HEK293 (cell line): Measurements from ENCODE around the gene FLVCR1.

Experiments
- CTCF ChIA-PET: fragments of 350-600 bp; formaldehyde crosslinking; extraction: SDS; loops from one replicate; lab custom pipeline; 2021; ENCODE audit warnings: antibody characterized with exemption; lab: Yijun Ruan, JAX
- POLR2A ChIA-PET: fragments of 300-600 bp; formaldehyde crosslinking; extraction: SDS; loops from one replicate; lab custom pipeline; 2020; ENCODE audit warnings: antibody characterized with exemption, inconsistent platforms; lab: Yijun Ruan, JAX
- H3K27ac ChIP-seq: fragments of 200-500 bp; sonication (Bioruptor generic); 2 replicates; pipeline ENCODE4 v1.5.1; 2014; ENCODE audit warnings: low read depth, low read length, control low read depth, inconsistent platforms; ENCODE audit errors: extremely low read depth
- H3K36me3 ChIP-seq, 2 experiments: fragments of 200-500 bp in 1 of 2; sonication (Bioruptor generic) in 1 of 2; 1 replicate in 1 of 2; 2 replicates in 1 of 2; pipeline ENCODE4 v1.5.1; 2014 to 2017; ENCODE audit warnings: inconsistent platforms in 2 of 2, low read length in 2 of 2; ENCODE audit not compliant: control insufficient read depth in 2 of 2, insufficient read depth in 1 of 2
- H3K4me1 ChIP-seq: fragments of 200-500 bp; sonication (Bioruptor generic); 2 replicates; pipeline ENCODE4 v1.5.1; 2014; ENCODE audit warnings: mild to moderate bottlenecking, low read length, inconsistent platforms; ENCODE audit not compliant: control insufficient read depth, insufficient read depth
- H3K4me3 ChIP-seq: 2 replicates; pipeline ENCODE4 v1.5.1; 2011; ENCODE audit warnings: low read depth, mild to moderate bottlenecking, control low read depth, low read length, moderate library complexity
- H3K9me3 ChIP-seq: fragments of 200-500 bp; sonication (Bioruptor generic); 2 replicates; pipeline ENCODE4 v1.5.1; 2014; ENCODE audit warnings: low read depth, low read length, inconsistent platforms; ENCODE audit not compliant: control insufficient read depth, insufficient read depth
- GFI1B ChIP-seq: fragments of 450-650 bp; formaldehyde crosslinking; IDR thresholded peaks from 2 replicates; pipeline ENCODE4 v1.5.1; 2016; ENCODE audit warnings: missing biosample characterization, missing genetic modification characterization
- HOXA7 ChIP-seq: sonication (generic); formaldehyde crosslinking; IDR thresholded peaks from 2 replicates; pipeline ENCODE4 v1.8.1; 2022; ENCODE audit warnings: missing genetic modification reagents, borderline replicate concordance
- OVOL3 ChIP-seq: fragments of 450-650 bp; formaldehyde crosslinking; IDR thresholded peaks from 2 replicates; pipeline ENCODE4 v1.5.1; 2016; ENCODE audit warnings: missing biosample characterization, missing genetic modification characterization
- SALL2 ChIP-seq: fragments of 450-650 bp; formaldehyde crosslinking; IDR thresholded peaks from 2 replicates; pipeline ENCODE4 v1.5.0; 2017; ENCODE audit warnings: missing biosample characterization, mild to moderate bottlenecking, missing genetic modification characterization, borderline replicate concordance
- ZBTB20 ChIP-seq: fragments of 450-650 bp; formaldehyde crosslinking; IDR thresholded peaks from 2 replicates; pipeline ENCODE4 v1.5.1; 2016; ENCODE audit warnings: missing biosample characterization, missing genetic modification characterization
- ZEB2 ChIP-seq: fragments of 450-650 bp; formaldehyde crosslinking; IDR thresholded peaks from 2 replicates; pipeline ENCODE4 v1.5.1; 2016; ENCODE audit warnings: missing biosample characterization, missing genetic modification characterization
- ZFP41 ChIP-seq: fragments of 450-650 bp; formaldehyde crosslinking; IDR thresholded peaks from 2 replicates; pipeline ENCODE4 v1.5.1; 2016; ENCODE audit warnings: missing biosample characterization, missing genetic modification characterization, borderline replicate concordance
- ZNF16 ChIP-seq: fragments of 450-650 bp; formaldehyde crosslinking; IDR thresholded peaks from 2 replicates; pipeline ENCODE4 v1.5.1; 2016; ENCODE audit warnings: low read depth, missing biosample characterization, missing genetic modification characterization
- ZNF174 ChIP-seq: fragments of 450-650 bp; formaldehyde crosslinking; IDR thresholded peaks from 2 replicates; pipeline ENCODE4 v1.5.0; 2017; ENCODE audit warnings: missing biosample characterization, mild to moderate bottlenecking, missing genetic modification characterization
- ZNF248 ChIP-seq: fragments of 450-650 bp; formaldehyde crosslinking; IDR thresholded peaks from 2 replicates; pipeline ENCODE4 v1.5.1; 2017; ENCODE audit warnings: missing biosample characterization, missing genetic modification characterization
- ZNF311 ChIP-seq: fragments of 450-650 bp; formaldehyde crosslinking; IDR thresholded peaks from 2 replicates; pipeline ENCODE4 v1.5.1; 2017; ENCODE audit warnings: missing biosample characterization, missing genetic modification characterization, borderline replicate concordance
- ZNF423 ChIP-seq: fragments of 450-650 bp; formaldehyde crosslinking; IDR thresholded peaks from 2 replicates; pipeline ENCODE4 v1.5.1; 2016; ENCODE audit warnings: missing biosample characterization, missing genetic modification characterization
- ZNF548 ChIP-seq: fragments of 450-650 bp; formaldehyde crosslinking; IDR thresholded peaks from 2 replicates; pipeline ENCODE4 v1.5.1; 2016; ENCODE audit warnings: missing biosample characterization, missing genetic modification characterization
- ZNF560 ChIP-seq: fragments of 450-650 bp; formaldehyde crosslinking; IDR thresholded peaks from 2 replicates; pipeline ENCODE4 v1.5.1; 2017; ENCODE audit warnings: missing biosample characterization, missing genetic modification characterization, borderline replicate concordance
- ZNF561 ChIP-seq: fragments of 450-650 bp; IDR thresholded peaks from 2 replicates; pipeline ENCODE4 v1.5.1; 2018; ENCODE audit warnings: missing biosample characterization, missing genetic modification characterization, borderline replicate concordance
- ZNF670 ChIP-seq: fragments of 450-650 bp; formaldehyde crosslinking; IDR thresholded peaks from 2 replicates; pipeline ENCODE4 v1.5.1; 2016; ENCODE audit warnings: missing biosample characterization, missing genetic modification characterization, low read depth
- ZNF768 ChIP-seq: fragments of 450-650 bp; formaldehyde crosslinking; IDR thresholded peaks from 2 replicates; pipeline ENCODE4 v1.5.1; 2018; ENCODE audit warnings: missing biosample characterization, mild to moderate bottlenecking, missing genetic modification characterization
- ZSCAN16 ChIP-seq: fragments of 450-650 bp; formaldehyde crosslinking; IDR thresholded peaks from 2 replicates; pipeline ENCODE4 v1.5.1; 2016; ENCODE audit warnings: missing biosample characterization, missing genetic modification characterization
- TF ChIP-seq, protein P1 (sequence below): fragments of 450-650 bp; formaldehyde crosslinking; IDR thresholded peaks from 2 replicates; pipeline ENCODE4 v1.5.1; 2016; ENCODE audit warnings: missing biosample characterization, missing genetic modification characterization
- TF ChIP-seq, protein P2 (sequence below): fragments of 450-650 bp; formaldehyde crosslinking; conservative IDR thresholded peaks from 2 replicates; pipeline ENCODE4 v1.5.1; 2016; ENCODE audit warnings: low read depth, missing biosample characterization, missing genetic modification characterization
- TF ChIP-seq, protein P3 (sequence below): fragments of 450-650 bp; formaldehyde crosslinking; IDR thresholded peaks from 2 replicates; pipeline ENCODE4 v1.5.1; 2016; ENCODE audit warnings: missing biosample characterization, missing genetic modification characterization
- TF ChIP-seq, protein P4 (sequence below): fragments of 450-650 bp; formaldehyde crosslinking; IDR thresholded peaks from 2 replicates; pipeline ENCODE4 v1.5.1; 2017; ENCODE audit warnings: missing biosample characterization, mild to moderate bottlenecking, missing genetic modification characterization, moderate library complexity

Gene FLVCR1

DNA sequence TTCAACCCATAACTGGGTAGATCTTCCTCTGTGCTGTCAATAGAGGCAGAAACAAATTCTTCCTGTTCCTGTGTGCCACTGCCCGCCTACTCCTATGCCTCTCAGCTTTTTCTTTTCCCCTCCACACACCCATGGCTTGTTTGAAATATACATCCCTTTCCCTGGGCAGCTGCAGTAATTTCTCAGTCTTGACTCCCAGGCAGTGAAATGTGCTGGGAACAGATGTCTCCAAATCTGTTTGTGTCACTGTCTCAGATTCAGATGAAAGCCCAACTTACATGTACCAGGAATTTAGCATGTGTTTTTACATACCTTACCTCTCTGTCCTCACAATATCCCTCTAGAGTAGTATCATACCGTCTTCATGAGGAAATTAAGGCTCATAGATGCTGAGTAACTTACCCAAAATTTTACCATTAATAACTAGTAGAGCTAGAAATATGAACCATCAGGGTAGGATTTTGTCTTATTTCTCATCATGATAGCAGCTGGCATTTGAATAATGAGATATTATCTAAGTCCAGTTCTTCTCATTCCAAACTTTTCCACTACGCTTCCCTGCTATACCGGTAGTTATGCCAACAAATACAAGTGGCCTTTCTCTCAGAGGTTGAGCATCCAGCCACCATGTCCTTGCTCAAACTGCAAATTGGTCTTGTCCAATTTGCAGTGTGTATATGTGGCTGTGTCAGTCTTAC is 87.5 kb downstream of the FLVCR1 start:
- H3K36me3 ChIP-seq: no peaks in the 10 kb centered on the region
- H3K4me1 ChIP-seq: no peaks in the 10 kb centered on the region
- no peaks in the 10 kb centered on the region for H3K9me3 ChIP-seq
- H3K4me3 ChIP-seq: no peak overlapping the region
- POLR2A ChIA-PET: interaction anchor here (0.6 kb wide), 1 partner anchor 12 kb away, joined by 5 read pairs; no protein-coding TSS in a partner anchor
- no peak overlapping the region for H3K27ac ChIP-seq
- TF ChIP-seq ZSCAN16 (tag by site-specific recombination): no peak
- no peak for TF ChIP-seq HOXA7
- no peak for TF ChIP-seq ZNF768 (tag by site-specific recombination)
- TF ChIP-seq, protein P1, sequence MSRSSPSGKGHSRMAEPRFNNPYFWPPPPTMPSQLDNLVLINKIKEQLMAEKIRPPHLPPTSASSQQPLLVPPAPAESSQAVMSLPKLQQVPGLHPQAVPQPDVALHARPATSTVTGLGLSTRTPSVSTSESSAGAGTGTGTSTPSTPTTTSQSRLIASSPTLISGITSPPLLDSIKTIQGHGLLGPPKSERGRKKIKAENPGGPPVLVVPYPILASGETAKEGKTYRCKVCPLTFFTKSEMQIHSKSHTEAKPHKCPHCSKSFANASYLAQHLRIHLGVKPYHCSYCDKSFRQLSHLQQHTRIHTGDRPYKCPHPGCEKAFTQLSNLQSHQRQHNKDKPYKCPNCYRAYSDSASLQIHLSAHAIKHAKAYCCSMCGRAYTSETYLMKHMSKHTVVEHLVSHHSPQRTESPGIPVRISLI: no peak
- no peak for TF ChIP-seq ZEB2 (tag by site-specific recombination)
- no peak for TF ChIP-seq ZNF423
- no peak for TF ChIP-seq ZNF670 (tag by site-specific recombination)
- TF ChIP-seq, all 188 proteins: peak for 0
- CTCF ChIA-PET: interaction anchor here (0.7 kb wide), 1 partner anchor 49 kb away, joined by 3 read pairs; no protein-coding TSS in a partner anchor

DNA sequence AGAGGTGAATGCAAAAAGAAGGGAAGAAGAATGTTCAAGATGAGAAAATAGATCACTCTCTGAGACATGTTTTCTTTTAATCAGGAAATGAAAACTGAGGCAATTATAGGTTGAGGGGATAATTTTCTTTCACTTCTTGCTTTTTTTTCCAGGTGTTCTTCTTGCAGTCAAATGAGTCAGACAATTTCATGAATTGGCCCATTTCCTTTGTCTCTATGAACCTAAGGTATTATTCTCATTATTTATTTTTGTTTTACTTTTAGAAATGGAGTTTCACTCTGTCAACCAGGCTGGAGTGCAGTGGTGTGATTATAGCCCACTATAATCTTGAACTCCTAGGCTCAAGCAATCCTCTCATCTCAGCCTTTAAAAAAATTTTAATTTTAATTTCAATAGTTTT is 88.8 kb downstream of the FLVCR1 start:
- no peaks in the 10 kb centered on the region for H3K36me3 ChIP-seq
- H3K4me1 ChIP-seq: no peaks in the 10 kb centered on the region
- TF ChIP-seq ZFP41 (tag by site-specific recombination) (no peak), ZNF16 (tag by site-specific recombination) (no peak), ZNF311 (tag by site-specific recombination) (no peak), HOXA7 (no peak), ZBTB20 (tag by site-specific recombination) (no peak), ZNF560 (tag by site-specific recombination) (no peak), ZNF248 (tag by site-specific recombination) (no peak), GFI1B (tag by site-specific recombination) (no peak), SALL2 (tag by site-specific recombination) (no peak), ZNF548 (tag by site-specific recombination) (no peak), ZNF561 (tag by site-specific recombination) (no peak), ZNF174 (tag by site-specific recombination) (no peak), OVOL3 (tag by site-specific recombination) (no peak)
- TF ChIP-seq, protein P2, sequence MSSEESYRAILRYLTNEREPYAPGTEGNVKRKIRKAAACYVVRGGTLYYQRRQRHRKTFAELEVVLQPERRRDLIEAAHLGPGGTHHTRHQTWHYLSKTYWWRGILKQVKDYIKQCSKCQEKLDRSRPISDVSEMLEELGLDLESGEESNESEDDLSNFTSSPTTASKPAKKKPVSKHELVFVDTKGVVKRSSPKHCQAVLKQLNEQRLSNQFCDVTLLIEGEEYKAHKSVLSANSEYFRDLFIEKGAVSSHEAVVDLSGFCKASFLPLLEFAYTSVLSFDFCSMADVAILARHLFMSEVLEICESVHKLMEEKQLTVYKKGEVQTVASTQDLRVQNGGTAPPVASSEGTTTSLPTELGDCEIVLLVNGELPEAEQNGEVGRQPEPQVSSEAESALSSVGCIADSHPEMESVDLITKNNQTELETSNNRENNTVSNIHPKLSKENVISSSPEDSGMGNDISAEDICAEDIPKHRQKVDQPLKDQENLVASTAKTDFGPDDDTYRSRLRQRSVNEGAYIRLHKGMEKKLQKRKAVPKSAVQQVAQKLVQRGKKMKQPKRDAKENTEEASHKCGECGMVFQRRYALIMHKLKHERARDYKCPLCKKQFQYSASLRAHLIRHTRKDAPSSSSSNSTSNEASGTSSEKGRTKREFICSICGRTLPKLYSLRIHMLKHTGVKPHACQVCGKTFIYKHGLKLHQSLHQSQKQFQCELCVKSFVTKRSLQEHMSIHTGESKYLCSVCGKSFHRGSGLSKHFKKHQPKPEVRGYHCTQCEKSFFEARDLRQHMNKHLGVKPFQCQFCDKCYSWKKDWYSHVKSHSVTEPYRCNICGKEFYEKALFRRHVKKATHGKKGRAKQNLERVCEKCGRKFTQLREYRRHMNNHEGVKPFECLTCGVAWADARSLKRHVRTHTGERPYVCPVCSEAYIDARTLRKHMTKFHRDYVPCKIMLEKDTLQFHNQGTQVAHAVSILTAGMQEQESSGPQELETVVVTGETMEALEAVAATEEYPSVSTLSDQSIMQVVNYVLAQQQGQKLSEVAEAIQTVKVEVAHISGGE (tag by site-specific recombination): no peak
- TF ChIP-seq, protein P3, sequence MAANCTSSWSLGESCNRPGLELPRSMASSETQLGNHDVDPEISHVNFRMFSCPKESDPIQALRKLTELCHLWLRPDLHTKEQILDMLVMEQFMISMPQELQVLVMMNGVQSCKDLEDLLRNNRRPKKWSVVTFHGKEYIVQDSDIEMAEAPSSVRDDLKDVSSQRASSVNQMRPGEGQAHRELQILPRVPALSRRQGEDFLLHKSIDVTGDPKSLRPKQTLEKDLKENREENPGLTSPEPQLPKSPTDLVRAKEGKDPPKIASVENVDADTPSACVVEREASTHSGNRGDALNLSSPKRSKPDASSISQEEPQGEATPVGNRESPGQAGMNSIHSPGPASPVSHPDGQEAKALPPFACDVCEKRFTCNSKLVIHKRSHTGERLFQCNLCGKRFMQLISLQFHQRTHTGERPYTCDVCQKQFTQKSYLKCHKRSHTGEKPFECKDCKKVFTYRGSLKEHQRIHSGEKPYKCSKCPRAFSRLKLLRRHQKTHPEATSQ (tag by site-specific recombination): no peak
- TF ChIP-seq, protein P4, sequence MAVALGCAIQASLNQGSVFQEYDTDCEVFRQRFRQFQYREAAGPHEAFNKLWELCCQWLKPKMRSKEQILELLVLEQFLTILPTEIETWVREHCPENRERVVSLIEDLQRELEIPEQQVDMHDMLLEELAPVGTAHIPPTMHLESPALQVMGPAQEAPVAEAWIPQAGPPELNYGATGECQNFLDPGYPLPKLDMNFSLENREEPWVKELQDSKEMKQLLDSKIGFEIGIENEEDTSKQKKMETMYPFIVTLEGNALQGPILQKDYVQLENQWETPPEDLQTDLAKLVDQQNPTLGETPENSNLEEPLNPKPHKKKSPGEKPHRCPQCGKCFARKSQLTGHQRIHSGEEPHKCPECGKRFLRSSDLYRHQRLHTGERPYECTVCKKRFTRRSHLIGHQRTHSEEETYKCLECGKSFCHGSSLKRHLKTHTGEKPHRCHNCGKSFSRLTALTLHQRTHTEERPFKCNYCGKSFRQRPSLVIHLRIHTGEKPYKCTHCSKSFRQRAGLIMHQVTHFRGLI: no peak
- H3K4me3 ChIP-seq: no peak overlapping the region
- CTCF ChIA-PET: no interaction called here
- H3K9me3 ChIP-seq: no peaks in the 10 kb centered on the region
- H3K27ac ChIP-seq: no peak overlapping the region
- POLR2A ChIA-PET: no interaction called here
